Stimulated activated CD4-positive, alpha-beta T cell treated with anti-CD3 and anti-CD28 coated beads, Interleukin-12 subunit alpha, Interleukin-12 subunit beta, amount 100 ng/mL, for 24 hours (primary cell): Measurements from ENCODE around the gene C6orf120.

Experiments
- DNase-seq, 2 experiments: peaks; one replicate each; pipeline ENCODE4 v3.0.0-alpha.2; 2020; ENCODE audit warnings: low read depth in 2 of 2

Gene C6orf120

GRCh38 chr6:169678342-169678741 lies 23.6 kb upstream of the C6orf120 start:
- no peak for DNase-seq

DNA sequence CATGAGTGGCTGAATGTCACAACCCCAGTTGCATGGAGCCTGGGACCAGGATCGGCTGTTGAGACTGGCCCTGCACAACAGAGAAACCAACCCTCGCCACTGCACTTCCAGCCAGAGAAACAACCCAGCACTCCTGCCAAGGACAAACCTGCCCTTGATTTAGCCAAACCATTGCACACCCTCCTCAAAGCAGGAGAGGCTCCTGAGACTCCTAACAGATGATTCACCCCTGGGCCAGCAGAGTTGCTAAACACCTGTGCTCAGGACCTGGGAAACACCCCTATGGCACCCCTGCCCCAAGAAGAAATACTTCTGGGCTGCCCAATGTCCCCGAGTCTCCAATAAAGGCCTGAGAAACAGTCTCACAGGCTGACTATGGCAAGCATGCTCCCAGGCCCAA lies 17.9 kb upstream of the C6orf120 start:
- no peak for DNase-seq

- DNase-seq, result no peak
Measured at GRCh38 chr6:169685860-169686259, 16.1 kb upstream of the C6orf120 start.

- DNase-seq, result no peak
Measured at GRCh38 chr6:169689287-169689686, 12.6 kb upstream of the C6orf120 start.

DNA sequence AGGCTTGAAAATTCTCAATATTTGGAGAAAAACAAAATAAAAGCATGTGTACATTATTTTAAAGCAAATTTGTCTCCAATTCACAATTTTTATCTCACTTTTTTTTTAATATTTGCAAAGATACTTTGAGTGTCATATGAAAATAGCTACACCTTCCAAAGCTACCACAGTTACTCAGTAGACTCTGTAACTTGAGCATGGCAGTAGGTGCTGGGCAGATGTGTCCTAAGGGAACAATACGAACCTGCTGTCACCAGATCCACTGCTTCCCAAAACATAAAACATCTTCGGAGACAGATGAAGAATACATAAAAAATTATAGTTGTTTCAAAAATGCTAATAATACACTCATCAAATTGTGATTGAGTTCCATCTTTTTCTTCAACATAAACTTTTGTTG lies 10.7 kb upstream of the C6orf120 start:
- DNase-seq, result no peak

DNA sequence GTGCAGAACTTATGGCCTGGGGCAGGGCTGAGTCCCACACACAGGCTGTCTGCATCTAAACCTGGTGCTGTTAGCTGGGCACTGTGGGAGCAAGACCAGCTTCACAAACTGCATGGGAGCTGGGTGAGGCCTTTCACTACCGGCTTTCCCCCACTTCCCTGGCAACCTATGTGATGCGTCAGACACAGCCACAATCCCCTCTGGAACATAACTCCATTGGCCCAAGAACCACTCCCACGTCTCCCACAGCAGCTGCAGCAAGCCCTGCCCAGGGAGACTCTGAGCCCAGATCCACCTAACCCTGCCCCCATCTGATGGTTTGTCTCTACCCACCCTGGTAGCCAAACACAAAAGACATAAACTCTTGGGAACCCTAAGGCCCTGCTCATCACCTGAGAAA lies 9.4 kb upstream of the C6orf120 start:
- DNase-seq, result no peak

GRCh38 chr6:169695131-169695530 lies 6.8 kb upstream of the C6orf120 start:
- DNase-seq, result no peak

- DNase-seq, result peak in 1 of 2 experiments; percentile 11
Measured at GRCh38 chr6:169697115-169697514, 4.8 kb upstream of the C6orf120 start.

DNA sequence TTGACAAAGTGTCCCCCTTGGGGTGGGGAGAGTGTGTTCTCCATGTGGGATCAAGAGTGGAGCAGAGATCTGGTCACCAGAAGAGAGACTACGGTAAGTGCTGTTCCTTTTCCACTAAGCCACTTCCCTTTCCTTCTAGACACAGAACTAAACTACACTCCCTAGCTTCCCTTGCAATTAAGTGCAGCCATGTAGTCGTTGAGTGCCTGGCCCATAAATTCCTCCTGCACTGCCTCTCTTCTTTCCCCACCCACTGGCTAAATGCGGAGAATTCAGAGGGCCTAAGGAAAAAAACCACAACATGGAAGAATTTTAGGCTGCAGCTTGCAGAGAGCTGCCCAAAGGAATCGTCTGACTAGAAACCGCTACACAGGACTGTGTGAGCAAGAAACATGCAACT lies 1.6 kb upstream of the C6orf120 start:
- DNase-seq, result no peak

DNA sequence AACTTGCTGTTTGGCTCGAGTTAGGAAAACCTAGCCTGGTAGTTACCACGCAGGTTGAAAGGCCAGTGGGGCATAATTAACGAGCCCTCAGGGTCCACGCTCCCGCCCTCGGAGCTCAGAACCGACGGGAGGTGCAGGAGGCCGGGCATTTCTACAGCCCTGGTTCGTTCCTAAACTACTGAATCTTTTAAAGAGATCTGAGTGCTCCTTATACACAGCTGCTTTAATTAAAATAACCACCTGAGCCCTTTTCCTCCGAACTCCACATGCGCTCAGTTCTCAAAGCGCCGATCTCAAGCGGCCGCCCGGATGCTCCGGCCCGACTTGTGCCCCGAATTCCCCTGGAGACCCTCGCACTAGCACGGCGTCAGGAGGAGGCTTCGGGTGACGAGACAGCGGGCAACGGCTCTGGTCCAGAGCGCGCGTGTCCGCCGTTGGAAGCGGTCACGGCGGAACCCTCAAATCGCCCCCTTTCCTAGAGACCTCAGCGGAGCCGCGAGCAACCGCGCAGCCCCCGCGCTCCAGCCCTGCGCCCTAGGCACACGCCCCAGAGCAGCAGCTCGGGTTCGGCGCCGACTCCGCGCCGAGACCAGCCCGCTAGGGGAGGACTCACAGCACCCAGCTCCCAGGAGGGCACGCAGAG lies 494 bp upstream of the C6orf120 start:
- DNase-seq, result peak in 1 of 2 experiments; percentile 9

- no peak for DNase-seq
Measured at GRCh38 chr6:169702840-169703246, 917 bp downstream of the C6orf120 start.

GRCh38 chr6:169707772-169708171 lies 5.8 kb downstream of the C6orf120 start:
- no peak for DNase-seq

- DNase-seq, result no peak
Measured at GRCh38 chr6:169709293-169709692, 7.4 kb downstream of the C6orf120 start.

GRCh38 chr6:169710009-169710408 lies 8.1 kb downstream of the C6orf120 start:
- DNase-seq, result no peak

GRCh38 chr6:169714178-169714577 lies 12.3 kb downstream of the C6orf120 start:
- DNase-seq, result no peak

DNA sequence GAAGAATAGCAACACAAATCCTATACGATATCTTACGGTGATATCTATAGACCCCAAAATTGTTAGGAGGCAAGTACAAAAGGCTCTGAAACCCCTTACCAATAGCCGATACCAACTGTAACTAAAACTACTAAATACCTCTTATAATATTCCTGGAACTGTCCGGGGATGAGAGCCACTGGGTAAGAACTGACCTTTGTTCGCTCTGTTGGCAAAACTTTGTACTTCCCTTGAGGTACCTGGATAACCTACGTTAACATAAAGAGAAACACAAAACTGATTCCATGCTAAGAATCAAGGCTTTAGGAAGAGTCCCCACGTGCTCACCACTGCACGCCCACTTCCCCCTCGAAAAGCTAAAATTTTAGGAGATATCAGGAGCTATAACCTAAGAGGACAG lies 12.7 kb downstream of the C6orf120 start:
- DNase-seq, result no peak

GRCh38 chr6:169719117-169719516 lies 17.2 kb downstream of the C6orf120 start:
- no peak for DNase-seq

- no peak for DNase-seq
Measured at GRCh38 chr6:169720207-169720855, 18.4 kb downstream of the C6orf120 start.

DNA sequence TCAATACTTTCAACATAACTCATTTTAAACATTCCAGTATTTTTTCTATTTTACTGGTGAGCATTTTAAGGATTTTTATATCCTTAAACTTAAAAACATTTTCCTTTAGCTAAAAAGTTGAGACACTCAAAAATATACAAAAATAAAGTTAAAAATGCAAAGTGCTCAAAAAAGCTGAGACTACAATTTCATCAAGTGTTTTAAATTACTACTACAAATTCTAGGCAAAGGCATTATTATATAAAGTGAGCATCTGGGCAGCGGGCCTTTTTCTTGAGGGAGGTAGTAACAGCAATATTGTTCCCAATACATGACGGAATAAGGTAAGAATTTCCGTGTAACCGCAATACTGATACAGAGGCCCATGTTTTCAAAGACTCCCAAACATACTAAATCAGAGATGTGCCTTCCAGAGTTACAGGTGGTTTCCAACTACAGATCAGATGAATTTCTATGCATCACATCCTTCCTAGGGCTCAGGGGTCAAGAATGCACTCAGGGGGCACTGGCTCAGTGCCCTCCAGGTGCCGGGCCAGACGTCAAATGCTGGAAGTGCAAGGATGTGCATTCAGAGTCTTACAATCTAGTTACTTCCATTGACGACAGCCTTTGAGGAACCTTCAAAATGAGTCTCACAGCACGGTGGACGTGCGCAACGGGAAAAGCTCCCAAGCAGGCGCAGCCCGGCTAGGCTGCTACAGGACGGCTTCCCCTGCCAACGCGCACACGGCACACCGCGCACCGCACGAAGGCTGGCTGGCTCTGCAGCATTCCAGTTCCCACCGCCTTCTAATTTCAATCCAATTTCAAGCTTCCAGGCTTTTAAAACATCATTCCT lies 20.7 kb downstream of the C6orf120 start:
- peak in 1 of 2 experiments; percentile 5 for DNase-seq

DNA sequence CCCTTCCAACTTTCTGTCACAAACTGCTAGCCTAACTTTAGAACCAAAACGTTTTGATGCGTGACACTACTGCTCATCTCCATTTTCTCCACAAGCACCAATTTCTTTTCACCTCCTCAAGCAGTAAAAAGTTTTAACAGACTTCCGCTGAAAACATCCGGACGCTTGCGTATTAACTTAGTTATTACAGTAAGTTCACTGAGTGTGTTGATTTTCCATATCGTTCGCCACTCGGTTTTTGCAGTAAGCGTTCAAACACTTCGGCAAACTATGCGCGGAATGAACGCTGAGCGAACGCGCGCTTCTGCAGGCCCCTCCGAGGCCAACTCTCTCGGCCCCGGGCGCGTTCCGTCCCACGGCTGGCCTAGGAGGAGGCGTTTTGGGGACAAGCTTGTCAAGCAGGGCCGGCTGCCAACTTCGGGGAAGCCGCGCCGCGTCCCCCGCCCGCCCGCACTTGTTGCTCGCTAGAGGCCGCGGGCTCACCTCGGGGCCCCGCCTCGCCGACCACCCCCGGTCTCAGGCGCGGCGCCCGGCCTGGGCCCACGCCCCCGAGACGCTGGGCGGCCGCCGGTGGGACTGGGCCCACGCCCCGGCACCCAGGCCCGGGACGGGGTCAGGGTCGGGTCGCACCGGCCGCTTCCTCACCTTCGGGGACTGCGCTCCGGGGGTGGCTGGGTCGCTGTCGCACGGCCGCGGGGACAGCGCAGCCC lies 21.4 kb downstream of the C6orf120 start:
- peak; percentile 39 to 43 for DNase-seq

GRCh38 chr6:169723991-169724493 lies 22.1 kb downstream of the C6orf120 start:
- no peak for DNase-seq
